Colonic mucosa (tissue), 4 donors: Measurements from ENCODE around the gene TBATA. TPM values are rescaled to one million over a fixed set of nuclear protein-coding genes. Genes with fewer than 3 reads are reported as not detected.

Experiments
- DNase-seq: peaks from one replicate; pipeline ENCODE4 v3.0.0-alpha.2; 2020
- H3K27ac ChIP-seq: fragments of 200-600 bp; one replicate; pipeline ENCODE4 v1.8.0; 2021
- H3K27me3 ChIP-seq: fragments of 200-600 bp; one replicate; pipeline ENCODE4 v1.8.0; 2021
- H3K36me3 ChIP-seq: fragments of 200-600 bp; one replicate; pipeline ENCODE4 v1.8.0; 2021
- H3K4me1 ChIP-seq: fragments of 200-600 bp; one replicate; pipeline ENCODE4 v1.8.0; 2021; ENCODE audit warnings: mild to moderate bottlenecking
- H3K4me3 ChIP-seq: fragments of 200-600 bp; one replicate; pipeline ENCODE4 v1.8.0; 2021
- H3K9ac ChIP-seq, 2 donors: one replicate each; pipeline ENCODE4 v1.7.0; 2013; ENCODE audit warnings: control low read depth in 2 of 2, low read depth in 2 of 2, low read length in 2 of 2
- H3K9me3 ChIP-seq: fragments of 200-600 bp; one replicate; pipeline ENCODE4 v1.8.0; 2021
- CTCF ChIP-seq: fragments of 200-600 bp; IDR thresholded peaks from one replicate; pipeline ENCODE4 v1.8.0; 2022; ENCODE audit warnings: antibody characterized with exemption, mild to moderate bottlenecking
- intact Hi-C: fragments of 100-400 bp; cut with DNase I; formaldehyde crosslinking; loops from one replicate; pipeline ENCODE4 v1.14.1; 2022
- total RNA-seq, 2 donors: library from RNA; stranded (reverse); fragmentation: NEBNext Ultra II Directional in 1 of 2; extraction: Animal tissue kit (Norgen Biotek cat#: 25700) in 1 of 2; gene quantifications; one replicate each; pipeline ENCODE4 v1.2.1, GENCODE V29; 2021
- donor health status: healthy.
- donor health status: DM: no; HTN: no; CAD: no.
- donor health status: DM: no; HTN: no; CAD: no.

The TBATA gene
- total RNA-seq, 2 donors from 2014 or later, result not detected

- H3K9ac ChIP-seq, result no peak overlapping the region
- DNase-seq, result no peak
- intact Hi-C loops, result no loop called here
- no peak overlapping the region for H3K4me3 ChIP-seq
- no peaks in the 10 kb centered on the region for H3K9me3 ChIP-seq
- no peak for TF ChIP-seq CTCF
- H3K36me3 ChIP-seq, result no peaks in the 10 kb centered on the region
- H3K27ac ChIP-seq, result no peak overlapping the region
- no peaks in the 10 kb centered on the region for H3K27me3 ChIP-seq
- peaks cover 14% of the 10 kb centered on the region for H3K4me1 ChIP-seq
Measured at GRCh38 chr10:70832221-70832620, 47.0 kb upstream of the TBATA start.

GRCh38 chr10:70830164-70830563, 45.0 kb upstream of the TBATA start:
- intact Hi-C loops, result no loop called here
- TF ChIP-seq CTCF, result no peak
- Histone ChIP-seq H3K4me3 (no peak overlapping the region), H3K4me1 (peaks cover 17% of the 10 kb centered on the region), H3K9me3 (no peaks in the 10 kb centered on the region), H3K36me3 (no peaks in the 10 kb centered on the region), H3K27ac (peak overlapping the region; percentile 62), H3K9ac (peak overlapping the region in 1 of 2 donors; percentile 35), H3K27me3 (no peaks in the 10 kb centered on the region)
- DNase-seq, result no peak

- Histone ChIP-seq H3K9ac (no peak overlapping the region), H3K4me1 (peaks cover 17% of the 10 kb centered on the region)
- no peak for DNase-seq
Measured at GRCh38 chr10:70829543-70829942, 44.4 kb upstream of the TBATA start.

GRCh38 chr10:70828923-70829322, 43.7 kb upstream of the TBATA start:
- Histone ChIP-seq H3K4me3 (no peak overlapping the region), H3K27ac (peak overlapping the region; percentile 42), H3K9ac (no peak overlapping the region), H3K4me1 (peaks cover 14% of the 10 kb centered on the region), H3K36me3 (no peaks in the 10 kb centered on the region), H3K9me3 (no peaks in the 10 kb centered on the region), H3K27me3 (no peaks in the 10 kb centered on the region)
- no peak for DNase-seq
- no peak for TF ChIP-seq CTCF
- intact Hi-C loops, result no loop called here

More at GRCh38 chr10:70829543-70829942, 44.4 kb upstream of the TBATA start:
- Histone ChIP-seq H3K27ac (peak overlapping the region; percentile 62), H3K9me3 (no peaks in the 10 kb centered on the region), H3K36me3 (no peaks in the 10 kb centered on the region), H3K27me3 (no peaks in the 10 kb centered on the region), H3K4me3 (no peak overlapping the region)
- no peak for TF ChIP-seq CTCF
- intact Hi-C loops, result no loop called here

GRCh38 chr10:70827086-70827757, 42.0 kb upstream of the TBATA start:
- H3K9me3 ChIP-seq, result no peaks in the 10 kb centered on the region
- H3K9ac ChIP-seq, result no peak overlapping the region
- intact Hi-C loops, result no loop called here
- no peak overlapping the region for H3K27ac ChIP-seq
- H3K4me1 ChIP-seq, result peaks cover 14% of the 10 kb centered on the region
- no peaks in the 10 kb centered on the region for H3K36me3 ChIP-seq
- no peak for DNase-seq
- no peaks in the 10 kb centered on the region for H3K27me3 ChIP-seq
- H3K4me3 ChIP-seq, result no peak overlapping the region
- no peak for TF ChIP-seq CTCF
